ENCODE data around the gene ZNF30.

DNA sequence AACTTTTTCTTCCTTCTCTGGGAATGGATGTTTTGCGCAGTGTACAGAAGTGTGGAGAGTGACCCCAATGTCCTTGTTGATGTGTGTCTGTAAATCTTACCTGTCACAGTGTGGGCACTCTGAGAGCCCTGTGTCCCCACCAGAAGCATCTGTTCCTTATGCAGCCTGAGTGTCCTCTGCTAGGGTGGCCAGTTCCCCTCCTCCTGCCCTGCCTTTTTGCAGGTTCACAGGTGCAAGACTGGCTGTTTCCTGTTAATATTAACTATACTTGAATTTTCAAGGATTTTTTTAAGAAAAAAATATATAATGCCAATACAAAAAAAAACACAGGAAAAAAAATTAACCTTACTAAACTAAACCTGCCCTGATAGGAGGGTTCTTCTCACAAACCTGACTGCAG lies 61.4 kb downstream of the ZNF30 start:
- TF ChIP-seq GATA3 (IDR thresholded peaks at IDR 0.05; ENCODE audit: low read depth, low read length) = no peak
- no peak for TF ChIP-seq GATA2 (IDR thresholded peaks at IDR 0.05; ENCODE audit: low read depth, low read length)
